Tracheal epithelial cell (primary cell): ENCODE data around the gene CEND1. TPM values are rescaled to one million over a fixed set of nuclear protein-coding genes. Genes with fewer than 3 reads are reported as not detected.

ENCODE experiments used
- total RNA-seq: library from RNA; depleted of rRNA; stranded (reverse); fragments of >200 nt; gene quantifications from 2 replicates; pipeline ENCODE4 v1.2.1, GENCODE V29; 2014

CEND1 gene
- total RNA-seq: not detected in 2 replicates

GRCh38 chr11:789943-790342 is at the start of gene CEND1:
Gene CEND1, minus strand, starts transcription at chr11:790090. Its CDS starts 1,514 bp downstream, at chr11:788576.

GRCh38 chr11:832529-833113 is 42.7 kb upstream of the CEND1 start, which contains the start of gene CD151:
Gene CD151, plus strand, starts transcription at chr11:832952. Its CDS starts 3,118 bp downstream, at chr11:836070.

GRCh38 chr11:827897-828192 is 38.0 kb upstream of the CEND1 start, which contains the start of gene CRACR2B:
Gene CRACR2B, plus strand, starts transcription at chr11:827919. Its CDS starts 689 bp downstream, at chr11:828608.

GRCh38 chr11:818396-819128 is 28.7 kb upstream of the CEND1 start, which contains the start of gene PNPLA2:
Gene PNPLA2, plus strand, starts transcription at chr11:818914. Its CDS starts 805 bp downstream, at chr11:819719.

GRCh38 chr11:809287-810039 is 19.6 kb upstream of the CEND1 start, which contains the start of gene RPLP2:
Gene RPLP2, plus strand, starts transcription at chr11:809967. Its CDS starts 268 bp downstream, at chr11:810235.

GRCh38 chr11:798093-798713 is 8.3 kb upstream of the CEND1 start, which contains the start of gene SLC25A22:
Gene SLC25A22, minus strand, starts transcription at chr11:798281. Its CDS starts 3,275 bp downstream, at chr11:795006.

GRCh38 chr11:777288-778255 is 12.3 kb downstream of the CEND1 start, which contains the start of gene GATD1:
Gene GATD1, minus strand, starts transcription at chr11:777487. Its CDS starts 25 bp downstream, at chr11:777462.

GRCh38 chr11:747158-748006 is 42.5 kb downstream of the CEND1 start, which contains the start of gene TALDO1:
Gene TALDO1, plus strand, starts transcription at chr11:747464. Its CDS starts 18 bp downstream, at chr11:747482.

Other genes with a start within 250 kb of the CEND1 start
- gene LMNTD2, start 229.4 kb downstream of the CEND1 start, total RNA-seq: 1.7 and 3.2 TPM in 2 replicates
- gene RASSF7, start 229.1 kb downstream of the CEND1 start, total RNA-seq: 49.7 and 60.0 TPM in 2 replicates
- gene PHRF1, start 213.6 kb downstream of the CEND1 start, total RNA-seq: 20.7 and 28.9 TPM in 2 replicates
- gene IRF7, start 174.1 kb downstream of the CEND1 start, total RNA-seq: 10.8 and 21.7 TPM in 2 replicates
- not detected in 2 replicates for gene CDHR5, start 165.1 kb downstream of the CEND1 start, total RNA-seq
- not detected in 2 replicates for gene SCT, start 162.9 kb downstream of the CEND1 start, total RNA-seq
- gene DRD4, start 152.8 kb downstream of the CEND1 start, total RNA-seq: not detected in 2 replicates
- gene DEAF1, start 94.9 kb downstream of the CEND1 start, total RNA-seq: 31.1 and 41.1 TPM in 2 replicates
- gene TMEM80, start 94.3 kb downstream of the CEND1 start, total RNA-seq: 4.8 and 15.6 TPM in 2 replicates
- gene EPS8L2, start 83.9 kb downstream of the CEND1 start, total RNA-seq: 165 and 183 TPM in 2 replicates
- gene TALDO1, start 42.6 kb downstream of the CEND1 start, total RNA-seq: 259 and 288 TPM in 2 replicates
- gene GATD1, start 12.6 kb downstream of the CEND1 start, total RNA-seq: 19.5 and 23.2 TPM in 2 replicates
- gene SLC25A22, start 8.2 kb upstream of the CEND1 start, total RNA-seq: 9.2 and 11.3 TPM in 2 replicates
- gene PIDD1, start 15.1 kb upstream of the CEND1 start, total RNA-seq: 4.8 and 7.2 TPM in 2 replicates
- 347 and 511 TPM in 2 replicates for gene RPLP2, start 19.9 kb upstream of the CEND1 start, total RNA-seq
- 11.1 and 11.9 TPM in 2 replicates for gene PNPLA2, start 28.8 kb upstream of the CEND1 start, total RNA-seq
- 0.43 and 2.4 TPM in 2 replicates for gene CRACR2B, start 37.8 kb upstream of the CEND1 start, total RNA-seq
- gene CD151, start 42.9 kb upstream of the CEND1 start, total RNA-seq: 274 and 430 TPM in 2 replicates
- 15.1 and 37.4 TPM in 2 replicates for gene POLR2L, start 52.4 kb upstream of the CEND1 start, total RNA-seq
- gene TSPAN4, start 52.8 kb upstream of the CEND1 start, total RNA-seq: 45.0 and 53.3 TPM in 2 replicates
- gene CHID1, start 120.7 kb upstream of the CEND1 start, total RNA-seq: 56.9 and 59.9 TPM in 2 replicates
- gene AP2A2, start 135.8 kb upstream of the CEND1 start, total RNA-seq: 16.4 and 17.1 TPM in 2 replicates
- not detected in 2 replicates for gene MUC6, start 246.6 kb upstream of the CEND1 start, total RNA-seq